Superior temporal gyrus (tissue), 1 donor: ENCODE measurements around the gene ZMYND12.

Experiments used
- DNase-seq: peaks from one replicate; pipeline ENCODE4 v3.0.0-alpha.2; 2016; ENCODE audit errors: extremely low spot score

The ZMYND12 gene

DNA sequence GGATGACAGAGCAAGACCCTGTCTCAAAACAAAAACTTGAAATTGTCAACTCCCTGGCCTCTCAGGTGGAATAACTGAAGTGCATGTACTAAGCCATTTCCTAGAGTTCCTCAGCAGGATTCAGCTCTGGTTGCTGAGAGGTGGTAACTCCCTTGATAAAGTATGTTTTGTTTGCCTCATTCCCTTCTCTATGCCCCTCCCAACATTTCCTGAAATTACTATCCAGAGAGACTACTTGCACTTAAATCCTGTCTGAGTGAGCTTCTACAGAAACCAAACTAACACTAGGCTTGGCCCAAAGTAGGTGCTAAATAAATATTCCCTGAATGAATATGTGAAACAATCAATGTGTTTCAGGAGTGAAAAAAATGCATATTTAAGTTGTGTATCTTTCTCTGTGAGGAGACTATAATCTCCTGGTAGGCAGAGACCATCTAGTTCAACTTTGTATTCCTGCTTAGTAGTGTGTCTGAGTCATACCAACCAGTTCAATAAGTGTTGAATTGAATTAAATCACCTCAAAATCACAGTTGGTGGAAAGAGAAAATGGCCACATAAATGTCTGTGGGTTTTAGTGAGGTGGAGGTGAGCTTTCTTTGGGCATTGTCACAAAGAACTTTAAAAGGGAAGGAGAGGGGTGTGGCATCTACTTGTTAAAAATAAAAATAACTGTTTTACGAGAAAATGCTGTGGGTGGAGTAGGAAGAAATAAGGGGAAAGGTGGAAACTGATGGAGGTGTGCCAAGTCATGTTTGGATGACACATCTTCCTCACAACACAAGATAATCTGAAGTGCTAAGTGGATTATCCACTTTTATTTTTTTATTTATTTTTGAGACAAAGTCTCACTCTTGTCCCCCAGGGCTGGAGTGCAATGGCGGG lies 62.6 kb downstream of the ZMYND12 start:
- no peak for DNase-seq

DNA sequence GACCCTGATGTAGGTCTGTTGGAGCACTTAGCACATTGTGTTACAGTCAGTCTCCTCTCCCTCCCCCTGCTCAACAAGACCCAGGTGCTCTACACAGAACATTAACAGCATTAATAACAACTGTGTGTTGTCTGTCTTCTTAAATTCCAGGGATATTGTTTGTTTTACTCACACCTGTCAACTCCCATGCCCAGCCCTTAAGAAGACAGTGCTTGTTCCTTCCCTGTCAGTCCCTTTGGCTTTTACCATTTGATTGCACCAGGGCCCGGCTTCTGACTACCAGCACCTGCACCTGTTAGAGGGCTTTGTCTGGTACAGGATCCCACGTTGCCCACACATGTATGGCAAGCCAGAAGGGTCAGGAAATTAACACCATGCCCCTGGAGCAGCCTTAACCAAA lies 63.6 kb downstream of the ZMYND12 start:
- DNase-seq, result no peak

DNA sequence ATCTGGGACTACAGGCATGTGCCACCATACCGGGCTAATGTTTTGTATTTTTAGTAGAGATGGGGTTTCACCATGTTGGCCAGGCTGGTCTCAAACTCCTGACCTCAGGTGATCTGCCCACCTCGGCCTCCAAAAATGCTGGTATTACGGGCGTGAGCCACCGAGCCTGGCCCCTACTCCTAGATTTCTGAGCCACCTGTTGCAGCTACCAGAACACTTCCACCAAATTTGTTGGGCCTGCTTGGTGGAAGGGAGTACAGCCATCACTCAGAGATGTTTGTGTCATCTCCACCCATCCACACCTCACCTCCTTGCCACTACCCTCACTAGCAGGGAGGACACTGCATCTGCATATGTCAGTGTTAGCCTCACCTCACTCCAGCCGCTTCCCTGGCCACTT lies 69.8 kb downstream of the ZMYND12 start:
- DNase-seq, result no peak

DNA sequence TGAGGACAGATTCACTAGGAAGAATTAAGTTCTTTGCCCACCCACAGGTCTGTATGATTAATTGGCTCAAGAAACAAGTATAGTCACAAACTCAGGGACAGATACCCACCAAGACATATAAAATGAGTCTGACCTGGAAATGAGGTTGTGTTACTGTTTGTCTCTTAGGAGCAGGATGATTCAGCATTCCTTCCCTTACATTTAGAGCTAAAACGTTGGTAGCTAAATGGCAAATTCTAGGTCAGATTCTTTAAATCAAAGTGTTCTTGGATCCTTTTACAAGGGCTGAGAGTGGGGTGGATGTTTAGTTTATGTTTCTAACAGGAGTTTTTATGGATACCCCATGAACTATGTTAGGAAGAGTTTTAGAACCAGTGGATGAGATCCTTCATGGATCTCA lies 70.5 kb downstream of the ZMYND12 start:
- DNase-seq, result no peak

DNA sequence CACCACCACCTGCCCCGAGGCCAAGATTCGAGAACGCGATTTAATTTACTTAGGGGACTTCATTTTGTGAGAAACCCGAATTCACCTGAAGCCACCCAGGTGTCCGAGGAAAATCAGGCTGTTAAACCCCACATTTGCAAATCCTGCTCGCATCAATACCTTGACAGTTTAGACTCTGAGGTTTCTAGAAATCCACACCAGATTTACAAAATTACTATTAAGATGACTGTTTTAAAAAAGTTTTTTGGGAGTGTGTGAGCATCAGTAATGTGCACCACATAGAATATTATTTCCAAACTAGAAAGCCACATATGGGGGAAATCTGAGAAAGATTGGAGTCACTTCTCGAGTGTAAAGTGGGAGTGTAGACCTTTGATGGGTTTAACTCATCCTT lies 74.5 kb downstream of the ZMYND12 start:
- DNase-seq, result no peak

DNA sequence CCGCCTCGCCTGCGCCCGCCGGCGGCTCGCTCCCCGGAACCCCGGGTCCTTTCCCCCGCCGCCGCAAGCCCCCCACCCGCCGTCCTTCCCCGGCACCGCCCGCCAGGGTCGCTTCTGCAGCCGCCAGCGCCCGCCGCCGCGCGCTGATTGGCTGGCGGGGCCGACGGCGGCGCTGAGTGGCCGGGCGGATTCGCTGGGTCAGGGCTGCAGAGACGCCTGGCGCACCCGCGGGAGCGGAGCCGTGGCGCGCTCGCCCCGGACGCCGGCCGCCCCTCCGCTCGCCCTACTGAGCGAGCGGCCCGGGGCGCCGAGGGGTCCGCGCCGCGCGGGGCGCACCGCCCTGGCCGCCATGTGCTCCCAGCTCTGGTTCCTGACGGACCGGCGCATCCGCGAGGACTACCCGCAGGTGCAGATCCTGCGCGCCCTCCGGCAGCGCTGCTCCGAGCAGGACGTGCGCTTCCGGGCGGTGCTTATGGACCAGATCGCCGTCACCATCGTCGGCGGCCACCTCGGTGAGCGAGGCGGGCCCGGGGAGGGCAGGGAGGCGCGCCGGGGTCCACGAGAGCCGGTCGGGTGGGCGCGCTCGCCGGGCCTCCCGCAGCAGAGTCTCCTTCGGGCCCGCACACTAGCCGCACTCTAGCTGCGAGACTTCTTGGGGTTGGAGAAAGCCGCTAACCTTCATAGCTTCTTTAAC lies 75.1 kb downstream of the ZMYND12 start, which contains the start of gene RIMKLA:
Gene RIMKLA, plus strand, starts transcription at position 207 of the 694 bp plus-strand sequence. Its CDS starts 143 bp downstream, at position 350.
- DNase-seq, result peak; percentile 61
